Measurements from ENCODE around the gene RETN. TPM values are rescaled to one million over a fixed set of nuclear protein-coding genes. Genes with fewer than 3 reads are reported as not detected.

The RETN gene
- total and polyA plus RNA-seq, 2 of the 8 experiments (the other 6 are each of a cell fraction or from before 2014, with no cell fraction given), result not detected

GRCh38 chr19:7685546-7686445 lies 16.9 kb downstream of the RETN start (continued):
- TF ChIP-seq CHD7 (IDR thresholded peaks at IDR 0.05; ENCODE audit: insufficient replicate concordance, low read length) (no peak), KDM4A (IDR thresholded peaks at IDR 0.05; ENCODE audit: low read depth, low read length, severe bottlenecking) (no peak), TCF12 (IDR thresholded peaks at IDR 0.05; ENCODE audit: low read depth, low read length) (no peak), MAFK (IDR thresholded peaks at IDR 0.05; ENCODE audit: low read depth, low read length) (no peak), EZH2 (IDR thresholded peaks at IDR 0.05; ENCODE audit: low read depth, low read length, severe bottlenecking) (no peak), ASH2L (IDR thresholded peaks at IDR 0.05; ENCODE audit: low read length) (no peak), SRF (IDR thresholded peaks at IDR 0.05; ENCODE audit: low read depth, low read length) (no peak)

All from H1 (cell line).